Astrocyte (in vitro differentiated cells and primary cell): ENCODE data around the gene SAMM50. TPM values are rescaled to one million over a fixed set of nuclear protein-coding genes. Genes with fewer than 3 reads are reported as not detected.

Experiments used
- DNase-seq: peaks from one replicate; pipeline ENCODE4 v3.0.0-alpha.2; 2010; ENCODE audit warnings: low read depth
- FAIRE-seq: peaks from 2 replicates; lab custom pipeline; 2011; peaks lifted over from hg19 to GRCh38; lab: Jason Lieb, UNC
- H2AFZ ChIP-seq: 2 replicates; pipeline ENCODE4 v1.6.0; 2012; ENCODE audit warnings: low read depth, low read length, inconsistent platforms
- H3K27ac ChIP-seq: 2 replicates; pipeline ENCODE4 v1.5.1; 2011; ENCODE audit warnings: low read depth, low read length, inconsistent platforms
- H3K27me3 ChIP-seq: 2 replicates; pipeline ENCODE4 v1.6.0; 2011; ENCODE audit warnings: low read length, inconsistent platforms; ENCODE audit not compliant: insufficient read depth
- H3K36me3 ChIP-seq: 2 replicates; pipeline ENCODE4 v1.5.1; 2011; ENCODE audit warnings: low read length, inconsistent platforms; ENCODE audit not compliant: insufficient read depth
- H3K4me1 ChIP-seq: 2 replicates; pipeline ENCODE4 v1.5.1; 2011; ENCODE audit warnings: low read length, inconsistent platforms; ENCODE audit not compliant: insufficient read depth
- H3K4me2 ChIP-seq: 2 replicates; pipeline ENCODE4 v1.6.0; 2012; ENCODE audit warnings: low read length, inconsistent platforms
- H3K4me3 ChIP-seq: 2 replicates; pipeline ENCODE4 v1.5.1; 2011; ENCODE audit warnings: low read depth, mild to moderate bottlenecking, low read length, inconsistent platforms; ENCODE audit not compliant: insufficient read depth
- H3K79me2 ChIP-seq: 2 replicates; pipeline ENCODE4 v1.6.0; 2012; ENCODE audit warnings: mild to moderate bottlenecking, low read length, inconsistent platforms; ENCODE audit not compliant: insufficient read depth
- H3K9ac ChIP-seq: 2 replicates; pipeline ENCODE4 v1.6.0; 2012; ENCODE audit warnings: mild to moderate bottlenecking, low read length, inconsistent platforms
- H3K9me3 ChIP-seq: 2 replicates; pipeline ENCODE4 v1.5.1; 2012; ENCODE audit warnings: low read depth, mild to moderate bottlenecking, low read length, inconsistent platforms; ENCODE audit not compliant: insufficient read depth
- H4K20me1 ChIP-seq: 2 replicates; pipeline ENCODE4 v1.6.0; 2012; ENCODE audit warnings: low read length, inconsistent platforms; ENCODE audit not compliant: insufficient read depth
- H3K27ac Mint-ChIP-seq: one replicate; pipeline ENCODE4 v1.8.0; 2021; ENCODE audit warnings: mild to moderate bottlenecking, mixed read lengths; ENCODE audit not compliant: unreplicated experiment
- H3K27me3 Mint-ChIP-seq: one replicate; pipeline ENCODE4 v1.8.0; 2021; ENCODE audit warnings: low read depth, mixed read lengths; ENCODE audit not compliant: unreplicated experiment
- H3K36me3 Mint-ChIP-seq: one replicate; pipeline ENCODE4 v1.8.0; 2021; ENCODE audit warnings: low read depth, mixed read lengths; ENCODE audit not compliant: unreplicated experiment
- H3K4me1 Mint-ChIP-seq: one replicate; pipeline ENCODE4 v1.8.0; 2021; ENCODE audit warnings: low read depth, mixed read lengths; ENCODE audit not compliant: unreplicated experiment
- H3K4me3 Mint-ChIP-seq: one replicate; pipeline ENCODE4 v1.8.0; 2021; ENCODE audit warnings: mild to moderate bottlenecking, moderate library complexity, mixed read lengths; ENCODE audit not compliant: unreplicated experiment
- H3K9me3 Mint-ChIP-seq: one replicate; pipeline ENCODE4 v1.8.0; 2021; ENCODE audit warnings: mild to moderate bottlenecking, mixed read lengths; ENCODE audit not compliant: unreplicated experiment
- EZH2 ChIP-seq: IDR thresholded peaks from 2 replicates; pipeline ENCODE4 v1.6.1; 2012; ENCODE audit warnings: mild to moderate bottlenecking, low read length, inconsistent platforms; ENCODE audit not compliant: insufficient read depth
- total RNA-seq: library from RNA; stranded (reverse); gene quantifications from 2 replicates; pipeline ENCODE4 v1.2.1, GENCODE V29; 2021
- TF ChIP-seq, protein P1 (sequence below): IDR thresholded peaks from 2 replicates; pipeline ENCODE4 v1.5.1; 2011; ENCODE audit warnings: low read depth, mild to moderate bottlenecking, inconsistent platforms, low read length, moderate library complexity; ENCODE audit not compliant: insufficient read depth

SAMM50 gene
- total RNA-seq, 1 donor from 2014 or later: 63.4 TPM

DNA sequence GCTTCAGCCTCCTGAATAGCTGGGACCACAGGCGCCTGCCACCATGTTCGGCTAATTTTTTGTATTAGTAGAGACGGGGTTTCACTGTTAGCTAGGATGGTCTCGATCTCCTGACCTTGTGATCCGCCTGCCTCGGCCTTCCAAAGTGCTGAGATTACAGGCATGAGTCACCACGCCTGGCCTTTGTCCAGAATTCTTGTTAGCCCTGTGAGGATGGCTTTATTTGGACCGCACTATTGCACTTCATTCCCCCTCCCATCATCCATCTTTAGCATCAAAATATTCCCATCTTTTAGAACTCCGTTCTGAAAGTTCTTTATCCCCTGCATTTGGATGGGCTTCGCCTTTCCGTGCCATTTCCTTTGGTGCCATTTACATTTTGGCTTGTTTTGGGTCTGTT, 2.6 kb downstream of the SAMM50 start:
- Histone ChIP-seq H4K20me1 (peaks cover 38% of the 10 kb centered on the region), H3K4me3 (no peak overlapping the region), H3K36me3 (no peaks in the 10 kb centered on the region), H3K79me2 (peaks cover 72% of the 10 kb centered on the region), H3K27ac (no peak overlapping the region), H3K9me3 (no peaks in the 10 kb centered on the region), H2AFZ (no peak overlapping the region), H3K4me1 (peaks cover 12% of the 10 kb centered on the region), H3K27me3 (no peaks in the 10 kb centered on the region), H3K4me2 (no peak overlapping the region), H3K9ac (no peak overlapping the region)
- Mint-ChIP-seq H3K27me3 (no peaks in the 10 kb centered on the region), H3K4me3 (no peak overlapping the region), H3K4me1 (peaks cover 12% of the 10 kb centered on the region), H3K9me3 (no peaks in the 10 kb centered on the region), H3K27ac (no peak overlapping the region), H3K36me3 (peaks cover 3% of the 10 kb centered on the region)
- no peak for TF ChIP-seq EZH2
- TF ChIP-seq, protein P1, sequence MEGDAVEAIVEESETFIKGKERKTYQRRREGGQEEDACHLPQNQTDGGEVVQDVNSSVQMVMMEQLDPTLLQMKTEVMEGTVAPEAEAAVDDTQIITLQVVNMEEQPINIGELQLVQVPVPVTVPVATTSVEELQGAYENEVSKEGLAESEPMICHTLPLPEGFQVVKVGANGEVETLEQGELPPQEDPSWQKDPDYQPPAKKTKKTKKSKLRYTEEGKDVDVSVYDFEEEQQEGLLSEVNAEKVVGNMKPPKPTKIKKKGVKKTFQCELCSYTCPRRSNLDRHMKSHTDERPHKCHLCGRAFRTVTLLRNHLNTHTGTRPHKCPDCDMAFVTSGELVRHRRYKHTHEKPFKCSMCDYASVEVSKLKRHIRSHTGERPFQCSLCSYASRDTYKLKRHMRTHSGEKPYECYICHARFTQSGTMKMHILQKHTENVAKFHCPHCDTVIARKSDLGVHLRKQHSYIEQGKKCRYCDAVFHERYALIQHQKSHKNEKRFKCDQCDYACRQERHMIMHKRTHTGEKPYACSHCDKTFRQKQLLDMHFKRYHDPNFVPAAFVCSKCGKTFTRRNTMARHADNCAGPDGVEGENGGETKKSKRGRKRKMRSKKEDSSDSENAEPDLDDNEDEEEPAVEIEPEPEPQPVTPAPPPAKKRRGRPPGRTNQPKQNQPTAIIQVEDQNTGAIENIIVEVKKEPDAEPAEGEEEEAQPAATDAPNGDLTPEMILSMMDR: no peak
- FAIRE-seq (no peak), DNase-seq (no peak)

DNA sequence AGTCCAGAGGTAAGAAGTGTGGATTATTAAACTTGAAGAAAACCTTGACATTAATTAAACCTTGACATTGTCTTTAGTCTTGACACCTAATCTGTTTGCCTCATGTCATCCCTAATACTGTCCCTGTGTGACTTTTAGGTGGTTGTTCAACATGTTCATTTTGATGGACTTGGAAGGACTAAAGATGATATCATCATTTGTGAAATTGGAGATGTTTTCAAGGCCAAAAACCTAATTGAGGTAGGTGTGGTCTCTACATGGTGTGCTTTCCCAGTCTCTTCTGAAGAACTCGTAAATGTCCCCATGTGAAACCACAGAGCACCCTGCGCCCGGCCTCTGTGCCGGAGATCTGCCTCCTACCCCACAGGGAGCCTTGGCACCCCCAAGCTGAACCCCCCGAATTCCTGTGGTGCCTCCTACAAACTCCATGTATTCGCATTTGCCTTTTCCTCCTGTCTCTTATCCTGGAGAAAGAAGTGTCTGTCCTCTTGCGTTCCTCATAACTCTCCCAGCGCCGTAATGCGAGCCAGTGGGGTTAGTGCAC, 9.1 kb downstream of the SAMM50 start:
- Mint-ChIP-seq H3K27me3 (no peaks in the 10 kb centered on the region), H3K4me3 (no peak overlapping the region), H3K36me3 (peaks cover 9% of the 10 kb centered on the region), H3K27ac (no peak overlapping the region), H3K9me3 (no peaks in the 10 kb centered on the region), H3K4me1 (peaks cover 3% of the 10 kb centered on the region)
- TF ChIP-seq, protein P1: no peak
- no peak for TF ChIP-seq EZH2
- Histone ChIP-seq H3K79me2 (peaks cover 28% of the 10 kb centered on the region), H4K20me1 (peaks cover 40% of the 10 kb centered on the region), H3K4me1 (no peaks in the 10 kb centered on the region), H3K27ac (no peak overlapping the region), H3K9ac (no peak overlapping the region), H3K4me3 (no peak overlapping the region), H3K27me3 (no peaks in the 10 kb centered on the region), H3K36me3 (peaks cover 26% of the 10 kb centered on the region), H3K9me3 (no peaks in the 10 kb centered on the region), H3K4me2 (no peak overlapping the region), H2AFZ (no peak overlapping the region)
- FAIRE-seq (peak; percentile 5), DNase-seq (no peak)

DNA sequence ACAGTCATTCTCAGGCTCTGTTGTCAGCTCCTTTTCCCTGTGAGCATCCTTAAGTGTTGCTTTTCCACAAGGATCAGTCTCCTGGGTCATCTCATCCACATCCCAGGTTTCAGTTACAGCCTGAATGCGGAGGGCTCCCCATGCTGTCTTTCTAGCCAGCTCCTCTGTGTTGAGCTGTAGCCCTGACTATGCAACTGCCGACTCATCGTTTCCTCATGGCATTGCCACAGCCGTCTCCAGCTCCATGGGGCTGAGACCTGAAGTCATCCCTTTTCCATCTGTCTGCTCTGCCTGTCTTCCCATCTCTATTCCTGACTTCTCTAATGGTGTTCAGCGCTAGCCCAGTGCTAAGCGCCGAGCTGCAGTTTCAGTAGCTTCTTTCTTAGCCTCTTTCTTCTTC, 11.8 kb downstream of the SAMM50 start:
- Mint-ChIP-seq H3K36me3 (peaks cover 11% of the 10 kb centered on the region), H3K9me3 (no peaks in the 10 kb centered on the region), H3K27me3 (no peaks in the 10 kb centered on the region), H3K4me1 (peaks cover 3% of the 10 kb centered on the region), H3K4me3 (no peak overlapping the region), H3K27ac (peak overlapping the region; percentile 24)
- Histone ChIP-seq H2AFZ (no peak overlapping the region), H3K9ac (no peak overlapping the region), H4K20me1 (peaks cover 42% of the 10 kb centered on the region), H3K4me3 (no peak overlapping the region), H3K4me2 (no peak overlapping the region), H3K27me3 (no peaks in the 10 kb centered on the region), H3K4me1 (no peaks in the 10 kb centered on the region), H3K36me3 (peaks cover 26% of the 10 kb centered on the region), H3K9me3 (no peaks in the 10 kb centered on the region), H3K27ac (no peak overlapping the region), H3K79me2 (peaks cover 1% of the 10 kb centered on the region)
- FAIRE-seq: no peak
- DNase-seq: no peak
- TF ChIP-seq, protein P1: no peak
